B cell (primary cell): ENCODE results near the gene PDS5A. TPM values are rescaled to one million over a fixed set of nuclear protein-coding genes. Genes with fewer than 3 reads are reported as not detected.
"Not testable (repeated sequence)": the region's sequence is repeated elsewhere in the genome, so short reads cannot be mapped to it uniquely, and the experiment has no call there.

Experiments
- ATAC-seq: fragments of 200-7000 bp; cut with Tn5 transposase; one replicate; pipeline ENCODE4 v1.10.0; 2021; ENCODE audit warnings: low read depth, mild to moderate bottlenecking, moderate number of reproducible peaks, moderate library complexity
- CTCF ChIA-PET: fragments of 350-600 bp; sonication (Branson Sonifier 250); formaldehyde crosslinking; loops from one replicate; lab custom pipeline; 2021; ENCODE audit warnings: antibody characterized with exemption, inconsistent platforms; lab: Charles Lee
- POLR2A ChIA-PET: fragments of 350-600 bp; sonication (Branson Sonifier 250); formaldehyde crosslinking; loops from one replicate; lab custom pipeline; 2021; ENCODE audit warnings: antibody characterized with exemption; lab: Charles Lee
- DNase-seq: peaks from one replicate; pipeline ENCODE4 v3.0.0; 2013
- H2AFZ ChIP-seq: 2 replicates; pipeline ENCODE4 v1.6.1; 2012; ENCODE audit warnings: mild to moderate bottlenecking, low read depth, low read length; ENCODE audit not compliant: insufficient read depth, poor library complexity, severe bottlenecking
- H3K27ac ChIP-seq, 2 donors: 1 replicate in 1 of 2; 2 replicates in 1 of 2; pipeline ENCODE4 v1.5.1; 2012 to 2013; ENCODE audit warnings: low read length in 2 of 2, mild to moderate bottlenecking in 2 of 2, moderate library complexity in 1 of 2
- H3K27me3 ChIP-seq, 4 experiments: fragments of 200-600 bp in 1 of 4; sonication (generic) in 1 of 4; replicated peaks in 1 of 4; 1 replicate in 2 of 4; 2 replicates in 2 of 4; pipeline versions ENCODE4 v1.6.1 to v1.7.0; 2013 to 2016; ENCODE audit warnings: low read length in 3 of 4, mild to moderate bottlenecking in 2 of 4, mixed read lengths in 1 of 4, moderate library complexity in 1 of 4; ENCODE audit not compliant: insufficient read depth in 4 of 4, control insufficient read depth in 3 of 4; ENCODE audit errors: control extremely low read depth in 1 of 4
- H3K36me3 ChIP-seq, 2 experiments: replicated peaks in 1 of 2; 1 replicate in 1 of 2; 2 replicates in 1 of 2; pipeline versions ENCODE4 v1.6.1 to v1.7.1; 2013; ENCODE audit warnings: low read length in 1 of 2; ENCODE audit not compliant: insufficient read depth in 2 of 2, control insufficient read depth in 1 of 2; ENCODE audit errors: control extremely low read depth in 1 of 2, extremely low read depth in 1 of 2
- H3K4me1 ChIP-seq, 2 donors: fragments of 200-600 bp in 1 of 2; sonication (generic) in 1 of 2; 1 replicate in 1 of 2; 2 replicates in 1 of 2; pipeline versions ENCODE4 v1.5.1 to v1.6.1; 2013 to 2017; ENCODE audit warnings: low read length in 2 of 2; ENCODE audit not compliant: control insufficient read depth in 2 of 2, insufficient read depth in 2 of 2
- H3K4me2 ChIP-seq: replicated peaks from 2 replicates; pipeline ENCODE3; 2012; ENCODE audit warnings: mild to moderate bottlenecking, low read depth, low read length; ENCODE audit not compliant: poor library complexity, severe bottlenecking
- H3K4me3 ChIP-seq, 5 experiments: fragments of 200-600 bp in 1 of 5; sonication (generic) in 1 of 5; 1 replicate in 3 of 5; 2 replicates in 2 of 5; pipeline versions ENCODE4 v1.5.1 to v1.7.0; 2011 to 2016; ENCODE audit warnings: low read length in 4 of 5, mild to moderate bottlenecking in 4 of 5, low read depth in 2 of 5, control low read depth in 1 of 5, moderate library complexity in 1 of 5; ENCODE audit not compliant: insufficient read depth in 1 of 5; ENCODE audit errors: control extremely low read depth in 1 of 5, extremely low read depth in 1 of 5
- H3K79me2 ChIP-seq: fragments of 200-600 bp; sonication (generic); one replicate; pipeline ENCODE4 v1.6.0; 2016; ENCODE audit warnings: low read length; ENCODE audit not compliant: control insufficient read depth, insufficient read depth
- H3K9ac ChIP-seq: fragments of 200-600 bp; sonication (generic); 2 replicates; pipeline ENCODE4 v1.6.1; 2017; ENCODE audit warnings: mild to moderate bottlenecking, low read length, moderate library complexity
- H3K9me3 ChIP-seq, 3 donors: one replicate each; pipeline versions ENCODE4 v1.6.1 to v1.7.1; 2013; ENCODE audit warnings: low read length in 2 of 3; ENCODE audit not compliant: control insufficient read depth in 2 of 3, insufficient read depth in 1 of 3; ENCODE audit errors: control extremely low read depth in 1 of 3
- H4K20me1 ChIP-seq: 2 replicates; pipeline ENCODE4 v1.6.0; 2012; ENCODE audit warnings: mild to moderate bottlenecking, low read length; ENCODE audit not compliant: insufficient read depth, control insufficient read depth, poor library complexity, severe bottlenecking
- H3K27ac Mint-ChIP-seq: one replicate; pipeline ENCODE4 v1.8.0; 2021; ENCODE audit warnings: mixed read lengths
- H3K27me3 Mint-ChIP-seq: one replicate; pipeline ENCODE4 v1.8.0; 2021; ENCODE audit warnings: mixed read lengths
- H3K4me1 Mint-ChIP-seq: one replicate; pipeline ENCODE4 v1.8.0; 2021; ENCODE audit warnings: mixed read lengths
- H3K4me3 Mint-ChIP-seq: one replicate; pipeline ENCODE4 v1.8.0; 2021; ENCODE audit warnings: mixed read lengths
- H3K9me3 Mint-ChIP-seq: one replicate; pipeline ENCODE4 v1.8.0; 2022; ENCODE audit warnings: mixed read lengths; ENCODE audit not compliant: insufficient read depth
- EZH2 ChIP-seq: IDR thresholded peaks from 2 replicates; pipeline ENCODE4 v1.6.1; 2012; ENCODE audit warnings: borderline replicate concordance, low read depth, mild to moderate bottlenecking, moderate library complexity, low read length; ENCODE audit not compliant: insufficient read depth, poor library complexity, severe bottlenecking
- WGBS: methylation state at CpG from one replicate; pipeline ENCODE4 v1.1.5; 2013; ENCODE audit warnings: missing lambda C conversion rate; ENCODE audit not compliant: insufficient coverage; 5-methylcytosine and 5-hydroxymethylcytosine counted together
- intact Hi-C: fragments of 100-400 bp; cut with micrococcal nuclease; formaldehyde crosslinking; loops from one replicate; pipeline ENCODE4 v1.10.0; 2022
- polyA plus RNA-seq: library from polyadenylated mRNA; depleted of rRNA; stranded (reverse); fragments of >200 nt; gene quantifications from 2 replicates; pipeline ENCODE4 v1.2.3, GENCODE V29; 2012
- total RNA-seq, 2 donors: library from RNA; stranded (reverse); fragments of 120-200 nt in 1 of 2; gene quantifications; 1 replicate in 1 of 2; 2 replicates in 1 of 2; pipeline versions ENCODE4 v1.2.3 to v1.2.4, GENCODE V29; 2013 to 2022
- TF ChIP-seq, protein P1 (sequence below): fragments of 200-600 bp; IDR thresholded peaks from one replicate; pipeline ENCODE4 v1.8.0; 2022; ENCODE audit warnings: antibody characterized with exemption, mild to moderate bottlenecking

The PDS5A gene
- total and polyA plus RNA-seq, 2 donors (not counting 1 experiment from before 2014, with no cell fraction given), result 19.4 to 111 TPM

DNA sequence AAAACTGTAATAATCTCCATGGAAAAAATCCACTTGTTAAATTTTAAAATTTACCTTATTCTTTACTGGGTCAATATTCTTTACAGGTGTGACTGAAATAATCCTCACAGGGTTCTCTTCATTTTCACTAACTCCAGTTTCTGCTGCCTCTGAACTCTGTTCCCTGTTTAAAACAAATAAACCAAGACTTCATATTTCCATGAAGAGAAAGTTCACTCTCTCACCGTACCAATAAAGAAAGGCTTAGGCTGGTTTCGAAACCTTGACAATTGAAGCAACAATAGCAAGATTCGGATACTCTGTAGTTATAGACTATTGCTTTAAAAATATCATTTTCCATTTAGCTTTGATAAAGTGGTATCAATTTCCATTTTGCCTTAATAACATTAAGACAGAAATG is 135.8 kb downstream of the PDS5A start:
- Mint-ChIP-seq H3K4me1 (no peaks in the 10 kb centered on the region), H3K27ac (no peak overlapping the region), H3K27me3 (no peaks in the 10 kb centered on the region), H3K9me3 (no peaks in the 10 kb centered on the region), H3K4me3 (no peak overlapping the region)
- Histone ChIP-seq H3K27me3 (no peaks in the 10 kb centered on the region), H3K4me3 (no peak overlapping the region), H3K4me1 (no peaks in the 10 kb centered on the region), H2AFZ (no peak overlapping the region), H3K36me3 (peaks cover 3 to 63% of the 10 kb centered on the region in 2 experiments), H4K20me1 (no peaks in the 10 kb centered on the region), H3K4me2 (no peak overlapping the region), H3K9ac (no peak overlapping the region), H3K9me3 (no peaks in the 10 kb centered on the region), H3K27ac (no peak overlapping the region), H3K79me2 (no peaks in the 10 kb centered on the region)
- POLR2A ChIA-PET, result no interaction called here
- intact Hi-C loops, result loop anchor here (10.0 kb wide), 1 partner anchor 377 kb away; no protein-coding TSS in a partner anchor
- TF ChIP-seq, protein P1, sequence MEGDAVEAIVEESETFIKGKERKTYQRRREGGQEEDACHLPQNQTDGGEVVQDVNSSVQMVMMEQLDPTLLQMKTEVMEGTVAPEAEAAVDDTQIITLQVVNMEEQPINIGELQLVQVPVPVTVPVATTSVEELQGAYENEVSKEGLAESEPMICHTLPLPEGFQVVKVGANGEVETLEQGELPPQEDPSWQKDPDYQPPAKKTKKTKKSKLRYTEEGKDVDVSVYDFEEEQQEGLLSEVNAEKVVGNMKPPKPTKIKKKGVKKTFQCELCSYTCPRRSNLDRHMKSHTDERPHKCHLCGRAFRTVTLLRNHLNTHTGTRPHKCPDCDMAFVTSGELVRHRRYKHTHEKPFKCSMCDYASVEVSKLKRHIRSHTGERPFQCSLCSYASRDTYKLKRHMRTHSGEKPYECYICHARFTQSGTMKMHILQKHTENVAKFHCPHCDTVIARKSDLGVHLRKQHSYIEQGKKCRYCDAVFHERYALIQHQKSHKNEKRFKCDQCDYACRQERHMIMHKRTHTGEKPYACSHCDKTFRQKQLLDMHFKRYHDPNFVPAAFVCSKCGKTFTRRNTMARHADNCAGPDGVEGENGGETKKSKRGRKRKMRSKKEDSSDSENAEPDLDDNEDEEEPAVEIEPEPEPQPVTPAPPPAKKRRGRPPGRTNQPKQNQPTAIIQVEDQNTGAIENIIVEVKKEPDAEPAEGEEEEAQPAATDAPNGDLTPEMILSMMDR, result no peak
- TF ChIP-seq EZH2, result no peak
- DNase-seq (no peak), ATAC-seq (no peak)
- CTCF ChIA-PET, result no interaction called here
- WGBS, result no CpG with 5 or more reads among the region's 3 CpGs

DNA sequence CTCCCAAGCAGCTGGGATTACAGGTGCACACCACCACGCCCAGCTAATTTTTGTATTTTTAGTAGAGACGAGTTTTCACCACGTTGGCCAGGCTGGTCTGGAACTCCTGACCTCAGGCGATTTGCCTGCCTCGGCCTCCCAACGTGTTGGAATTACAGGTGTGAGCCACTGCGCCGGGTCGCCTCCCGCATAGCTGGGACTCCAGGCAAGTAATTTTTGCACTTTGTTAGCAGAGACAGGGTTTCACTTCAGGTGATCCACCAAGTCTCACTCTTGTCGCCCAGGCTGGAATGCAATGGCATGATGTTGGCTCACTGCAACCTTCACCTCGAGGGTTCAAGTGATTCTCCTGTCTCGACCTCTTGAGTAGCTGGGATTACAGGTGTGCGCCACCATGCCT is 137.2 kb downstream of the PDS5A start:
- H2AFZ ChIP-seq, H3K27me3 ChIP-seq, H3K27me3 Mint-ChIP-seq, H3K4me3 ChIP-seq, H4K20me1 ChIP-seq, H3K79me2 ChIP-seq, H3K27ac Mint-ChIP-seq, H3K27ac ChIP-seq, POLR2A ChIA-PET, H3K9ac ChIP-seq, H3K9me3 Mint-ChIP-seq, H3K4me2 ChIP-seq, H3K4me1 Mint-ChIP-seq, ATAC-seq, H3K9me3 ChIP-seq, H3K4me3 Mint-ChIP-seq, H3K4me1 ChIP-seq, DNase-seq: not testable (repeated sequence)
- intact Hi-C loops, result loop anchor here (10.0 kb wide), 1 partner anchor 376 kb away; no protein-coding TSS in a partner anchor
- CTCF ChIA-PET, result interaction anchor here (0.6 kb wide), 1 partner anchor 1080 kb away, joined by 4 read pairs; no protein-coding TSS in a partner anchor
- H3K36me3 ChIP-seq, result peaks cover 6 to 69% of the 10 kb centered on the region in 2 experiments
- WGBS, result 96% methylated on average over 13 of the region's 14 CpGs
